Karpas-422 (cell line): ENCODE results near the gene NTN1. TPM values are rescaled to one million over a fixed set of nuclear protein-coding genes. Genes with fewer than 3 reads are reported as not detected.

Source experiments
- DNase-seq: peaks from one replicate; pipeline ENCODE4 v3.0.0-alpha.2; 2015
- H2AFZ ChIP-seq: fragments of 200-600 bp; sonication (generic); 2 replicates; pipeline ENCODE4 v1.6.1; 2014; ENCODE audit warnings: antibody characterized with exemption, low read length, mixed read lengths
- H3K27ac ChIP-seq: fragments of 200-600 bp; sonication (generic); 2 replicates; pipeline ENCODE4 v1.5.1; 2014; ENCODE audit warnings: mild to moderate bottlenecking, low read length, moderate library complexity
- H3K27me3 ChIP-seq: fragments of 200-600 bp; sonication (generic); 2 replicates; pipeline ENCODE4 v1.6.1; 2014; ENCODE audit warnings: low read length, mixed read lengths
- H3K36me3 ChIP-seq: fragments of 200-600 bp; sonication (generic); 2 replicates; pipeline ENCODE4 v1.6.1; 2014; ENCODE audit warnings: low read length, mixed read lengths; ENCODE audit not compliant: insufficient read depth
- H3K4me1 ChIP-seq: fragments of 200-600 bp; sonication (generic); 2 replicates; pipeline ENCODE4 v1.6.1; 2014; ENCODE audit warnings: mild to moderate bottlenecking, low read length, mixed read lengths
- H3K4me2 ChIP-seq: fragments of 200-600 bp; sonication (generic); 2 replicates; pipeline ENCODE4 v1.6.1; 2014; ENCODE audit warnings: low read length, low read depth, mild to moderate bottlenecking; ENCODE audit not compliant: poor library complexity, severe bottlenecking
- H3K4me3 ChIP-seq: fragments of 200-600 bp; sonication (generic); 2 replicates; pipeline ENCODE4 v1.5.1; 2014; ENCODE audit warnings: mild to moderate bottlenecking, antibody characterized with exemption, low read length, mixed read lengths
- H3K79me2 ChIP-seq: fragments of 200-600 bp; sonication (generic); 2 replicates; pipeline ENCODE4 v1.6.1; 2014; ENCODE audit warnings: mild to moderate bottlenecking, low read length, mixed read lengths
- H3K9ac ChIP-seq: fragments of 200-600 bp; sonication (generic); 2 replicates; pipeline ENCODE4 v1.6.0; 2014; ENCODE audit warnings: low read length
- H3K9me2 ChIP-seq: fragments of 200-600 bp; sonication (generic), shearing (Covaris generic); replicated peaks from 2 replicates; pipeline ENCODE4 v1.6.0; 2014; ENCODE audit warnings: mild to moderate bottlenecking, low read length, moderate library complexity; ENCODE audit not compliant: insufficient read depth
- H3K9me3 ChIP-seq: fragments of 300-700, 200-600 bp; sonication (generic); 2 replicates; pipeline ENCODE4 v1.6.1; 2014; ENCODE audit warnings: low read length, mixed read lengths
- H4K20me1 ChIP-seq: fragments of 200-600 bp; sonication (generic); 2 replicates; pipeline ENCODE4 v1.6.1; 2014; ENCODE audit warnings: mild to moderate bottlenecking, antibody characterized with exemption, low read length, low read depth; ENCODE audit not compliant: insufficient read depth
- total RNA-seq: library from RNA; depleted of rRNA; stranded (reverse); fragments of >200 nt; shearing (Covaris generic); gene quantifications from 2 replicates; pipeline ENCODE4 v1.2.3, GENCODE V29; 2014; ENCODE audit warnings: low replicate concordance

NTN1 gene
- total RNA-seq, 1 experiment from 2014 or later = not detected

- no peak overlapping the region for H2AFZ ChIP-seq
- no peaks in the 10 kb centered on the region for H3K79me2 ChIP-seq
- no peak overlapping the region for H3K9ac ChIP-seq
- no peak for DNase-seq
- H3K4me1 ChIP-seq = no peaks in the 10 kb centered on the region
- no peak overlapping the region for H3K4me2 ChIP-seq
- H3K27ac ChIP-seq = no peak overlapping the region
- no peaks in the 10 kb centered on the region for H4K20me1 ChIP-seq
- no peaks in the 10 kb centered on the region for H3K27me3 ChIP-seq
- H3K4me3 ChIP-seq = no peak overlapping the region
- no peaks in the 10 kb centered on the region for H3K9me2 ChIP-seq
- H3K9me3 ChIP-seq = no peaks in the 10 kb centered on the region
- H3K36me3 ChIP-seq = no peaks in the 10 kb centered on the region
Observed at GRCh38 chr17:9055281-9055680, 34.0 kb downstream of the NTN1 start.

DNA sequence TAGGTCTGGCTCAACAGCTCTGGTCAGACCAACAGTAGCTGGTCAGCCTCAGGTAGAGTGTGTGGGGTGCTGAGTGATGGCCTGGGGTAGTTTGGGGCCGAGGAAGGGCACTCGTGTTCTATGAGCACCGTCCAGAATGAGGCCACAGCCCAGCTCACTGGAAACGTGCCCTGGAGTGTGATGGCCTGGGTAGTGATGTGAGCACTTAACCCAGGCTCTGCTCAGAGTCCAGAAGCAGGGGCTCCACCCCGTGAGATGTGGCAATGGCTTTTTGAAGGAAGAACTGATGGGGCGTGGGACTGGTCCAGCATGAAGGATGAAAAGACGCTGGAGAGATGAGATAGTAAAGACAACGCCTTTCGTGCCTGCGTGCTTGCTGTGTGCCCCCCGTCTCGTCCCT lies 35.3 kb downstream of the NTN1 start:
- Histone ChIP-seq H3K4me3 (no peak overlapping the region), H2AFZ (no peak overlapping the region), H3K27ac (no peak overlapping the region), H3K36me3 (no peaks in the 10 kb centered on the region), H3K4me1 (no peaks in the 10 kb centered on the region), H3K9me2 (no peaks in the 10 kb centered on the region), H3K9me3 (no peaks in the 10 kb centered on the region), H4K20me1 (no peaks in the 10 kb centered on the region), H3K4me2 (no peak overlapping the region), H3K79me2 (no peaks in the 10 kb centered on the region), H3K27me3 (no peaks in the 10 kb centered on the region), H3K9ac (no peak overlapping the region)
- no peak for DNase-seq

- Histone ChIP-seq H3K79me2 (no peaks in the 10 kb centered on the region), H4K20me1 (no peaks in the 10 kb centered on the region), H3K9me3 (no peaks in the 10 kb centered on the region), H3K27ac (no peak overlapping the region), H3K9ac (no peak overlapping the region), H2AFZ (no peak overlapping the region), H3K4me2 (no peak overlapping the region), H3K4me1 (no peaks in the 10 kb centered on the region), H3K4me3 (no peak overlapping the region), H3K9me2 (no peaks in the 10 kb centered on the region), H3K27me3 (no peaks in the 10 kb centered on the region), H3K36me3 (no peaks in the 10 kb centered on the region)
- DNase-seq = no peak
Observed at GRCh38 chr17:9057310-9057709, 36.0 kb downstream of the NTN1 start.

DNA sequence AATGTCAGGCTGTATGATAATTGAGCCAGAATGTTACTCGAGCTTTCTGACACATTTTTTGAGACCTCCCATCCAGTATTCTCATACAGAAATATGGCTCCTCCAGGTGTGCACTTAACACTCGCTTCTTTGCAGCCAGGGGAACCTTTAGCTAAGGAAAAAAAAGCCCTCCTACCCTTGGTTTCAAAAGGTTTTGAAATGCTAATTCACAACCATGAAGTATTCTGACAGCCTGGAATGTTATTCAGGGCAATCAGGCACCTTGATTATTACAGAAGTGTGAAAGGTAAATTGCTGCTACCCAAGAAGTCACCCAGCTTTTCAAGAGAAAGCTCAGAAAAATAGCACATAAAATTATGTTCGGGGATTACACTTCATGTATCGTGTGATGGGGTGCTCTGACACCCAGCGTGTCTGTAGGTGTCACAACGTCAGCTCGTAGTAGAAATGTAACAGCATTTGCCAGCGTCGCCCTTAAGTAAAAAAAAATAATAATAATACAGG lies 41.1 kb downstream of the NTN1 start:
- Histone ChIP-seq H4K20me1 (no peaks in the 10 kb centered on the region), H3K4me1 (no peaks in the 10 kb centered on the region), H3K4me2 (no peak overlapping the region), H3K9me2 (no peaks in the 10 kb centered on the region), H3K9ac (no peak overlapping the region), H2AFZ (no peak overlapping the region), H3K27me3 (no peaks in the 10 kb centered on the region), H3K36me3 (no peaks in the 10 kb centered on the region), H3K4me3 (no peak overlapping the region), H3K27ac (no peak overlapping the region), H3K9me3 (no peaks in the 10 kb centered on the region), H3K79me2 (no peaks in the 10 kb centered on the region)
- DNase-seq = no peak

- Histone ChIP-seq H3K9ac (no peak overlapping the region), H3K36me3 (no peaks in the 10 kb centered on the region), H3K4me3 (no peak overlapping the region), H3K4me1 (no peaks in the 10 kb centered on the region), H3K27ac (no peak overlapping the region), H3K4me2 (no peak overlapping the region), H4K20me1 (no peaks in the 10 kb centered on the region), H3K9me2 (no peaks in the 10 kb centered on the region), H3K79me2 (no peaks in the 10 kb centered on the region), H3K9me3 (no peaks in the 10 kb centered on the region), H2AFZ (no peak overlapping the region), H3K27me3 (no peaks in the 10 kb centered on the region)
- DNase-seq = no peak
Observed at GRCh38 chr17:9064311-9064834, 43.1 kb downstream of the NTN1 start.

DNA sequence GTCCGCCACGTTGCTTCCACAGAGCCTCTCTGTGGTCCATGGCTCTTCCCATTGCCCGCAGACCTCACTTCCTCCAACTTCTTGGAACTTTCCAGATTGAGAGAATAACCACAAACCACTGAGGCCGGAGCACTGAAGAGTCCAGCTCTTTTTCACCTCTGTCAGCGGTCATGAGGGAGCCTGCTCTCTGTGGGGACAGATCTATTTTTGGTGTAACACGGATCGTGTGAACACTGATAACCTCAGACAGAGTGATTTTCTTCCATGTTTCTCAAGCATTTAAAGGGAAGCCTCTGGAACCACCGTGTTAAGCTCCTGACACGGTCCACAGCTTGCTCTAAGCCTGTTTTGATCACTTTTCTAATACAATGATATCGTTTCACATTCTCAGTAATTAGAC lies 49.7 kb downstream of the NTN1 start:
- H3K27me3 ChIP-seq = no peaks in the 10 kb centered on the region
- DNase-seq = no peak

DNA sequence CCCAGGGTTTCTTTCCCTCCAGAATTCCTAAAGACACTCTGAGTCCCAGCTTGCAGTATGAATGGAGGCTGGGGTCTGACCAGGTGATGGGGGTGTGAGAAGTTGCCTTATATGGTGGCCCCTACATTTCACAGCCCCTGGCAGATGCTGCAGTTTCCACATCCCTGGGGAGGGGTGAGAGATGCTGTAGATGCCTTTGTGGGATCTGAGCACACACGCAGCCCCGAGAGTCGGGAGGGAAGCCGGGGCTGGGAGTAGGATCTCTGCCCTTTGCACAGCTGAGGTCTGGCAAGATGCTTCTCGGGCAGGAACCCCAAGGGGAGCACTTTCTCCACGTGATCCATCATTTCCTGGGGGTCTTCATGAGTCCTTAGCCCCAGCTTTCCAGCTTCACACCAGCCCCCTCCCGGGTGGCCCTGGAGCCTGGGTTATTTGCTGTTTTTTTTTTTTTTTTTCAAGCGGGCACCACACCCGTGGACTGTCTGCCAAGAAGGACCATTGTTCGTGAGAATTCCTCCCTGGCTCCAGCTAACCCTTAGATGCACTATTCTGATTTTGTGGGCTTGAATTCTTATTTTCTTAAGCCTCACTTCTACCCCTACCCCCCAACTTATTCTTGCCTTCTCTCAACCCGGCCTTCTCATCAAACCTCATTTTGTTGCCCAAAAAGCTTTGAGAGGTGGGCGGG lies 50.6 kb downstream of the NTN1 start:
- Histone ChIP-seq H3K9me3 (no peaks in the 10 kb centered on the region), H3K36me3 (no peaks in the 10 kb centered on the region), H3K4me2 (no peak overlapping the region), H3K27ac (no peak overlapping the region), H3K4me3 (no peak overlapping the region), H2AFZ (no peak overlapping the region), H3K79me2 (no peaks in the 10 kb centered on the region), H3K9me2 (no peaks in the 10 kb centered on the region), H4K20me1 (no peaks in the 10 kb centered on the region), H3K27me3 (no peaks in the 10 kb centered on the region), H3K9ac (no peak overlapping the region), H3K4me1 (no peaks in the 10 kb centered on the region)
- no peak for DNase-seq

More for the DNA sequence above, 49.7 kb downstream of the NTN1 start:
- H3K27ac ChIP-seq = no peak overlapping the region
- H3K4me1 ChIP-seq = no peaks in the 10 kb centered on the region
- no peak overlapping the region for H3K4me2 ChIP-seq
- no peaks in the 10 kb centered on the region for H3K9me3 ChIP-seq
- H2AFZ ChIP-seq = no peak overlapping the region
- H3K9me2 ChIP-seq = no peaks in the 10 kb centered on the region
- no peaks in the 10 kb centered on the region for H4K20me1 ChIP-seq
- H3K79me2 ChIP-seq = no peaks in the 10 kb centered on the region
- H3K9ac ChIP-seq = no peak overlapping the region
- no peak overlapping the region for H3K4me3 ChIP-seq
- no peaks in the 10 kb centered on the region for H3K36me3 ChIP-seq

- no peak overlapping the region for H3K4me3 ChIP-seq
- no peak for DNase-seq
Observed at GRCh38 chr17:9072696-9073339, 51.5 kb downstream of the NTN1 start.

More at GRCh38 chr17:9072696-9073339, 51.5 kb downstream of the NTN1 start:
- no peaks in the 10 kb centered on the region for H3K9me3 ChIP-seq
- no peaks in the 10 kb centered on the region for H3K27me3 ChIP-seq
- no peaks in the 10 kb centered on the region for H3K9me2 ChIP-seq
- no peaks in the 10 kb centered on the region for H3K4me1 ChIP-seq
- H3K79me2 ChIP-seq = no peaks in the 10 kb centered on the region
- no peak overlapping the region for H2AFZ ChIP-seq
- no peak overlapping the region for H3K9ac ChIP-seq
- H4K20me1 ChIP-seq = no peaks in the 10 kb centered on the region
- H3K4me2 ChIP-seq = no peak overlapping the region
- H3K36me3 ChIP-seq = no peaks in the 10 kb centered on the region
- no peak overlapping the region for H3K27ac ChIP-seq
